Measurements from ENCODE around the gene HIF1AN.

The HIF1AN gene

DNA sequence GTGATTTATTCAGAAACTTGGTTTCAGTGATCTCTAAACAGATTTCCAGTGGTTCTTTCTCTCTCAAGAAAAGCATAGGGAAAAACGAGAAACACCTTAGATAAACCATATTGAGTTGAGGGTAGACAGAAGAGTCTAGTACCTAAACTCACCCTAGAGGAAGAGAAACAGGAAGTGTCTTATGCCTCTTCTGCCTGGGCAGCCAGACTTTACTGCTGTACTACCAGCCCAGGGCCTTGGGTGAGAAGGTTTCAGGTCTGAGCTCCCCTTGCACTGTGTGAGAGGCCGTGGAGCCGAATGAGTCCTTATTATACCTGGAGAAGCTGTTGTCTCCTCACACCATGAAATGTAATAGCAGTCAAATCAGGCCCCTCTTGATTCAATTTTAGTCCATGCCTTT lies 18.2 kb downstream of the HIF1AN start:
- H3K27me3 ChIP-seq (ENCODE audit: control insufficient read depth, insufficient read depth, low read length): no peaks in the 10 kb centered on the region
- H3K9me3 ChIP-seq (ENCODE audit: control insufficient read depth, low read length): no peaks in the 10 kb centered on the region
- peaks cover 5% of the 10 kb centered on the region for H3K4me1 ChIP-seq (ENCODE audit: control insufficient read depth, insufficient read depth, low read length)
- H3K36me3 ChIP-seq (ENCODE audit: control insufficient read depth, insufficient read depth, low read length): no peaks in the 10 kb centered on the region
- no peak overlapping the region for H3K9ac ChIP-seq (ENCODE audit: low read length)
- H3K4me3 ChIP-seq (ENCODE audit: low read length): no peak overlapping the region

DNA sequence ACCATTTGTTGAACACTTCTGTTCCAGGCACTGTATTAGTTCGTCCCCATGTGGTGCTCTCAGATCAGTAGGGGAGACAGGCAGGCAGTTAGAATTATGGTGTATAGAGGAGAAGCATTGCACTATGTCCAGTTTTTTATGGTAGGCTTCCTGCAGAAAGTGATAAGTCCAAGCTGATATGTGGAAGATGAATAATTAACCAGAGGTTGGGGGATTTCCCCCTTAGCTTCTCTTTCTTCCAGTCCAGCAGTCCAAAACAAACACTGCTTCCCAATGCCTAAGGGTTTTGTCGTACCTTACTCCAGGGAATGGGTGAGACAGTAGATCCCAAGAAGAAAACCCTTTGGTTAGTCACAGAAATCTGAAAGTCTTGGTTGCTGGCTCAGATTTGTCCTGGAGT lies 19.2 kb downstream of the HIF1AN start:
- Histone ChIP-seq H3K4me1 (ENCODE audit: control insufficient read depth, insufficient read depth, low read length) (peaks cover 5% of the 10 kb centered on the region), H3K36me3 (ENCODE audit: control insufficient read depth, insufficient read depth, low read length) (no peaks in the 10 kb centered on the region), H3K9me3 (ENCODE audit: control insufficient read depth, low read length) (no peaks in the 10 kb centered on the region), H3K4me3 (ENCODE audit: low read length) (no peak overlapping the region), H3K9ac (ENCODE audit: low read length) (no peak overlapping the region), H3K27me3 (ENCODE audit: control insufficient read depth, insufficient read depth, low read length) (no peaks in the 10 kb centered on the region)

DNA sequence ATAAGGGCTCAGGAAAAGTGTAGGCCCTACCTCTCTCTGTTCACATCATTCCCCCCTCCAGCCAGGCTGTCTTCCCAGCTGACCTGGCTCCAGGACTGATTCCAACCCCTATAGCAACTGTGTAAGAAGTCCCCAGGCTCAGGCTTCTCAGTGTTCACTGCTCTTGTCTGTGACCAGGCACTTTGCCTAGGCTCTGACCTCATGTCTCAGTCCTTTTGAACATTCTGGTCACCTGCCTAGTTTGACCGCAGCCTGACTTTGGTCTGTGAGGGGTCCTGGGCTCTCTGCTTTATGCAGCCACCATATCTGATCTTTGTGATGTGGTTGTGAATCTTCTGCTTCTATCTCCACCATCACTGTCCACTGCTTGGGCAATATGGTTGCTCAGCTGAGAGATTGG lies 24.5 kb downstream of the HIF1AN start:
- H3K9me3 ChIP-seq (ENCODE audit: control insufficient read depth, low read length): no peaks in the 10 kb centered on the region
- peaks cover 14% of the 10 kb centered on the region for H3K4me1 ChIP-seq (ENCODE audit: control insufficient read depth, insufficient read depth, low read length)
- no peak overlapping the region for H3K9ac ChIP-seq (ENCODE audit: low read length)
- H3K4me3 ChIP-seq (ENCODE audit: low read length): no peak overlapping the region
- H3K36me3 ChIP-seq (ENCODE audit: control insufficient read depth, insufficient read depth, low read length): no peaks in the 10 kb centered on the region
- peaks cover 34% of the 10 kb centered on the region for H3K27me3 ChIP-seq (ENCODE audit: control insufficient read depth, insufficient read depth, low read length)

DNA sequence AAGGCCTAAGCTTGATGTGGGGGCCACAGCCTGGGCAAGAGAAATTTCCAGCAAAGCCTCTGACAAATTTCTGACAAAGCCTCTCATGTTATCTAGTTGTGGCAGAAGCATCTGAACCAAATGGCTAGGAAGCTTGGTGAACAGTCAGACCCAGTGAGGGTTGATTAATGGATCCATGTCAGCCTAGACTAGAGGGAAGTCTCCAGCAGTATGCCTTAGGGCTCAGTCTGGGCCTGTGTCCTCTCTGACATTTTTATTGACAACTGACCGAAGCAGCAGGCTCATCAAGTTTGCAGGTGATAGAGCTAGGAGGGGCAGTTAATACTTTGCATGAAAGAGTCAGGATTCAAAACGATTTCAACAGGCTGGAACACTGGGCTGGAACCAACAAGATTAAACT lies 25.3 kb downstream of the HIF1AN start:
- Histone ChIP-seq H3K4me3 (ENCODE audit: low read length) (no peak overlapping the region), H3K9me3 (ENCODE audit: control insufficient read depth, low read length) (no peaks in the 10 kb centered on the region), H3K36me3 (ENCODE audit: control insufficient read depth, insufficient read depth, low read length) (no peaks in the 10 kb centered on the region), H3K4me1 (ENCODE audit: control insufficient read depth, insufficient read depth, low read length) (peaks cover 14% of the 10 kb centered on the region), H3K27me3 (ENCODE audit: control insufficient read depth, insufficient read depth, low read length) (peaks cover 41% of the 10 kb centered on the region), H3K9ac (ENCODE audit: low read length) (no peak overlapping the region)

DNA sequence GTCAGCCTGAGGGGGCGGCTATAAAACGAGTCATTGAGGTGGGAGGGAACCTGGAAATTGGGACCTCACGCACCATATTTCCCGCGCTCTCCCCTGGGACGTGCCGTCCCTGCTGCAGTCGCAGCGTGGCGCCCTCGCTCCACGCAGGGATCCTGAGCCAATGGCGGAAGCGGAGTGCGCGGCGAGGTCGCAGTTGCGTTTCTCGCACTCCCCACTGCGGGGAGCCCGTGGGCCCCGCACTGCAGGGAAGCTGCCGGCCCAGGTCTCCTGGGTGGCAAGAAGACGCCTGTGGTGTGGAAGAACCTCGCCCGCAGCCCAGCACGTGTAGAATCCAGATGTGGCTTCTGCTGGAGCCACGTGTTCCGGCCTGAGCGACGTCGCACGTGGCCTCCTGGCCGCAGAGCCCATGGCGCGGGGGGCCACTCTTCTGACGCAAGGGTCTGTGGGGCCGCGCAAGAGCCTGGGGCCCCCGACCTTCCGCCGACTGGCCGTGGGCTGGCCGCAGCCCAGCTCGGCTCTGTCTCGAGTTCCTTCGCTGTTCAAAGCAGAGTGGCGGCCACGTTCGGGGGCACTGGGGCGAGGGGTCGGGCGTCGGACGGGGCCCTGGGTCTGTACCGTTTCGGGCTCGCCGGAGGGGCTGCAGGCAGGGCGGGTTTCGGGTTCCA lies 26.4 kb downstream of the HIF1AN start:
- peaks cover 14% of the 10 kb centered on the region for H3K4me1 ChIP-seq (ENCODE audit: control insufficient read depth, insufficient read depth, low read length)
- no peaks in the 10 kb centered on the region for H3K36me3 ChIP-seq (ENCODE audit: control insufficient read depth, insufficient read depth, low read length)
- no peak overlapping the region for H3K4me3 ChIP-seq (ENCODE audit: low read length)
- H3K9me3 ChIP-seq (ENCODE audit: control insufficient read depth, low read length): no peaks in the 10 kb centered on the region
- no peak overlapping the region for H3K9ac ChIP-seq (ENCODE audit: low read length)
- H3K27me3 ChIP-seq (ENCODE audit: control insufficient read depth, insufficient read depth, low read length): peaks cover 52% of the 10 kb centered on the region

DNA sequence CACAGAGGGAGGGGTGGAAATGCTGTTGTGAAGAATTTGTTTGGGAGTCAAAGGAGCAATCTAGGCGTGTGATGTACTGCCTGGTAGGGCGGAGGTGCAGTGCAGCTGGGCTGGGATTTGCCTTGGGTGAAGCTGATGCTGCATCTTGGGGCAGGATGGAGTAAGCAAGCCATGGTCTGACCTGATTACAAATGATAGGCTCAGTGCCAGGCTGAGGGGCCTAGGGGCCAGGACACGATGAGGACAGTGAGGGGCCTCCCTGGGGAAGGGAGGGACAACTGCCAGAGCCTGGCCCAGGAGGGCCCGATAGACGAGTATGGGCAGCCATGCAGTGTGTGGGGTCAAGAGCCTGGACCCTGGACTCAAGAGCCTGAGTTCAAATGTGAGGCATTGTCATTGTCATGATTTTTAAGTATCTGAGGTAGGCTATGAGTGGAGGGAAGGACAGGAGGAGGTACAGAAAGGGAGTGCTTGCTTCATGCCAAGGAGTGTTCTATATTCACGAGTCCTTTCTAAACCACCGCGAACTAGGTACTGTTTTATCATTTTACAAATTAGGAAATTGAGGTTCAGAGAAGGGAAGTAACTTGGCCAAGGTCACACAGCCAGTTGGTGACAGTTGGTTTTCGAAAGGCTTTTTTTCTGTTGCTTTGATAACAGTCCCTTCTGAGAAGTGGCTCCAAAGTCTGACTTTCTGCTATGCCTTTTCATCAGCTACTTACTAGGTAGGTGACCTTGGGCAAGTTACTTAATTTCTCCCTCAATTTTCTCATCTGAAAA lies 29.7 kb downstream of the HIF1AN start:
- no peak overlapping the region for H3K9ac ChIP-seq (ENCODE audit: low read length)
- no peaks in the 10 kb centered on the region for H3K9me3 ChIP-seq (ENCODE audit: control insufficient read depth, low read length)
- peaks cover 84% of the 10 kb centered on the region for H3K27me3 ChIP-seq (ENCODE audit: control insufficient read depth, insufficient read depth, low read length)

DNA sequence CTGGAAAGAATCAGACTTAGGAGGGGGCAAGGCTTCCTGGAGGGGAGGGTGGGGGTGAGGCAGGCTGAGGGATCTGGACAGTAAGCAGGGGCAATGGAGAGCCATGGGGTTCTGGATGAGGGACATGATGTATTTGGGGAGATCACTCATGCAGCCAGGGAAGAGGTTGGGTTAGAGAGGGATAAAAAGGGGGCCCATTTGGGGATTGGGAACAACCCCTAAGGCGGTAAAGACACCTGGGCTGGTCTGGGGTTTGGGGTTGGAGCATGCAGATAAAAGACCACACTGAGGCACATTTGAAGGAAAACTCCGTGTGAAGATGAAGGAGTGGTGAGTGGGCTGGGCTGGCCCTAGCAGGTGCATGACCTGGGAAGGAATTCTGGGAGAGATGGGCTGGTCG lies 30.8 kb downstream of the HIF1AN start:
- no peaks in the 10 kb centered on the region for H3K36me3 ChIP-seq (ENCODE audit: control insufficient read depth, insufficient read depth, low read length)
- H3K9ac ChIP-seq (ENCODE audit: low read length): no peak overlapping the region
- H3K9me3 ChIP-seq (ENCODE audit: control insufficient read depth, low read length): no peaks in the 10 kb centered on the region
- peaks cover 12% of the 10 kb centered on the region for H3K4me1 ChIP-seq (ENCODE audit: control insufficient read depth, insufficient read depth, low read length)
- no peak overlapping the region for H3K4me3 ChIP-seq (ENCODE audit: low read length)
- H3K27me3 ChIP-seq (ENCODE audit: control insufficient read depth, insufficient read depth, low read length): peaks cover 91% of the 10 kb centered on the region

More for the DNA sequence above, 29.7 kb downstream of the HIF1AN start:
- Histone ChIP-seq H3K36me3 (ENCODE audit: control insufficient read depth, insufficient read depth, low read length) (no peaks in the 10 kb centered on the region), H3K4me3 (ENCODE audit: low read length) (no peak overlapping the region), H3K4me1 (ENCODE audit: control insufficient read depth, insufficient read depth, low read length) (peaks cover 14% of the 10 kb centered on the region)

DNA sequence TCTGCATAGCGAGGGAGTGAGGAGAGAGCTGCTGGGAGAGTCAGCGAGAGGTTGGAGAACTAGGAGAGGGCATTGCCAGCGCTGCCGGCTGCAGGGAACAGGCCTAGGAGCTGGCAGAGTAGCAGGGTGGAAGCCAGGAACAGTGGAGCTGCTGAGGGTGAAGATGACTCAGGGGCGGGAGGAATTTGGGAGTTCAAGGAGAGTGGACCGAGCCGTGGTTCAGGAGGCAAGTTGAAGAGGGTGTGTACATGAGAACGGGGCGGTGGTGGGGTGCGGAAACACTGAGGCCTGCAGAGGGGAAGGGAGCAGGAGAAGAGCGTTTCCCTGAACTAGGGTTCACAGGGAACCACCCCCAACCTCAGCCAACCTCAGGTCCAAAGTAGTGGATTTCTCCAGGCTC lies 31.5 kb downstream of the HIF1AN start:
- H3K9ac ChIP-seq (ENCODE audit: low read length): no peak overlapping the region
- no peaks in the 10 kb centered on the region for H3K36me3 ChIP-seq (ENCODE audit: control insufficient read depth, insufficient read depth, low read length)
- H3K4me1 ChIP-seq (ENCODE audit: control insufficient read depth, insufficient read depth, low read length): peaks cover 5% of the 10 kb centered on the region
- H3K27me3 ChIP-seq (ENCODE audit: control insufficient read depth, insufficient read depth, low read length): peaks cover 84% of the 10 kb centered on the region
- no peaks in the 10 kb centered on the region for H3K9me3 ChIP-seq (ENCODE audit: control insufficient read depth, low read length)
- H3K4me3 ChIP-seq (ENCODE audit: low read length): no peak overlapping the region

DNA sequence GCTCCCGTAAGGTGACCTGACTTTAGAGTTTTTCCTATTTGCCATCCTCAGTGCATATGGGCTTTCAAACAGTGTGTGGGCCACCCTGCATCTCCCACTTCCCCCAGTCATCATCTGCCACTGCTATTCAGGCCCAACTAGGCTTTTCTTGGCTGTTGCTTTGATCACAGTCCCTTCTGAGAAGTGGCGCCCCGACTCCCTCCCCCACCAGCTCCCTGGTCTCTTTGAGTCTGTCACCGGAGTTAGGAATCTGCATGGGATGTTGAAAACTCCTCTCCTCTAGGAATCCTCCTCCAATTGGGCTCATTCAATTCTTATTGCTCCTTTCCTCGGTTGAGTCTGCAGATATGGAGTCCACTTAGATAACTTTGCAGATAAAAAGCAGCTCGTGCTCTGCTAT lies 32.1 kb downstream of the HIF1AN start:
- Histone ChIP-seq H3K4me1 (ENCODE audit: control insufficient read depth, insufficient read depth, low read length) (no peaks in the 10 kb centered on the region), H3K27me3 (ENCODE audit: control insufficient read depth, insufficient read depth, low read length) (peaks cover 79% of the 10 kb centered on the region), H3K9me3 (ENCODE audit: control insufficient read depth, low read length) (no peaks in the 10 kb centered on the region), H3K36me3 (ENCODE audit: control insufficient read depth, insufficient read depth, low read length) (no peaks in the 10 kb centered on the region), H3K9ac (ENCODE audit: low read length) (no peak overlapping the region), H3K4me3 (ENCODE audit: low read length) (no peak overlapping the region)

DNA sequence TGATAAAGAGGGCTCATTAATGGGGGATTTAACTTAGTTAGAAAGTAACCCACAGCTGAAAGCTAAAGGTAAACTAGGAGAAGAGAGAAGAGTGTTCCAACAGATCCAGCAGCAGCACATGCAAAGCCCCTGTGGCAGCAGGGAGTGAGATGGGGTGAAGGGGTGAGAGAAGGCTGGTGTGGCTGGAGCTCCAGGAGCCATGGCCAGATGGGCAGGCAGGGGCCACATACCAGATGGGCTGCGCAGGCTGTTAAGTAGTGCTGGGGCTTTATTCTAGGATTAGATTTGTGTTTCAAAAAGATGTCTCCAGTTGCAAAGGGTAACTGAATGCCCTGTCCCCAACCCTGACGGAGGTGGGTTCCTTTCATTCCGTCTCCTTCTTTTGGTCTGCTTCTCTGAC lies 33.2 kb downstream of the HIF1AN start:
- Histone ChIP-seq H3K4me1 (ENCODE audit: control insufficient read depth, insufficient read depth, low read length) (no peaks in the 10 kb centered on the region), H3K4me3 (ENCODE audit: low read length) (no peak overlapping the region), H3K36me3 (ENCODE audit: control insufficient read depth, insufficient read depth, low read length) (no peaks in the 10 kb centered on the region), H3K9ac (ENCODE audit: low read length) (no peak overlapping the region), H3K9me3 (ENCODE audit: control insufficient read depth, low read length) (no peaks in the 10 kb centered on the region), H3K27me3 (ENCODE audit: control insufficient read depth, insufficient read depth, low read length) (peaks cover 70% of the 10 kb centered on the region)

DNA sequence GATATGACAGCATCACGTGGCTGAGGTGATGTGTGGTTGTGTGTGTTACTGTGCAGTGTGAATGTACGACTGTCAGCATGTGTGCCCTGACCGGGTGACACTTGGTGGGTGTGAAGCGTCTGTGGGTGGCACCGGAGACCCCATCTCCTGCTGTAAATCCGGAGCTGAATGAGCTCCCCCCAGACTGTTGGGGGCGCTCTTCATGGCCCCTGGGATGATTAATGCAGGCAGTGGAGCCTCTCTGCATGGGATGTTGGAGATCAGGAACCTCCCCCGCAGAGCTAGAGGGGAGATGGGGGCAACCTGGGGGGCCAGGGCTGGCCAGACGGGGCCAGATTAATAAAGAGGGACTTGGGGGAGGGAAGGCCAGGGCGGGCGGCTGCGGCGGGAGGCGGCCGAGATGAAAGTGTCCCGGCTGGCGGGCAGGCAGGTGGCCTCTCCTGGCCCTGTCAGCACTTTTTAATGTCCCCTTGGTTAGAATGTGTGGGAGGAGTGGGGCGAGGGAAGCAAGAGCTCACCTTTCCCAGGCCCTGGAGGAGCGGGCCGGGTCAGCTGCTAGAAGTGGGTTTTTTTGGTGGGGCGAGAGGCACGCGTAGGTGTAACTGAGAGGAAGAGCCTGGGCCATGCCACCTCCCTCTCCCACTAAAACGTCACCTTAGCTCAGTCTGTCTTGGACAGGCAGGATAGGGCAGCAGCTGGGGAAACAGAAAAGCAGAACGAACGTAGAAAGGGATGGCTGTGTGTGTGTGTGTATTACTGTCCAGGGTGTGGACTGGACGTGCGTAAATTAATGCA lies 34.1 kb downstream of the HIF1AN start:
- H3K4me3 ChIP-seq (ENCODE audit: low read length): no peak overlapping the region
- H3K9ac ChIP-seq (ENCODE audit: low read length): no peak overlapping the region
- peaks cover 61% of the 10 kb centered on the region for H3K27me3 ChIP-seq (ENCODE audit: control insufficient read depth, insufficient read depth, low read length)
- H3K9me3 ChIP-seq (ENCODE audit: control insufficient read depth, low read length): no peaks in the 10 kb centered on the region
- no peaks in the 10 kb centered on the region for H3K4me1 ChIP-seq (ENCODE audit: control insufficient read depth, insufficient read depth, low read length)
- no peaks in the 10 kb centered on the region for H3K36me3 ChIP-seq (ENCODE audit: control insufficient read depth, insufficient read depth, low read length)

DNA sequence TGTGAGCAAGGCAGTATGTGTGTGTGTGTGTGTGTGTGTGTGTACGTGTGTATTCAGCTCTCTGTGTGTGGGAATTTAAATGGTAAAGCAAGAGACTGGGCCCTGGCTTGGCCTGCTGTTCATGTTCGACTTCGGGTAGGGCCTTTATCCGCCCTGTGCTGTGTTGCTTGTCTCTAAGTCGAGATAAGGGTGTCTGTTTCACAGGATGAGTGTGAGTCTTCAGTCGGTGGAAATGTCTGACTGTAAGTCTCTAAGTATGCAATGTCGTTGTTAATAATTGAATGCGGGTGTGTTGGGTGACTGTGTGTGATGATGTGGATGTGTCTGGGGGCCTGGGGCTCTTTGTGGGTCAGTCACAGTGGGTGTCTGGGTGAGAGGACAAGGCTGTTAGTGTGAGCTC lies 34.8 kb downstream of the HIF1AN start:
- Histone ChIP-seq H3K4me3 (ENCODE audit: low read length) (no peak overlapping the region), H3K9me3 (ENCODE audit: control insufficient read depth, low read length) (no peaks in the 10 kb centered on the region), H3K36me3 (ENCODE audit: control insufficient read depth, insufficient read depth, low read length) (no peaks in the 10 kb centered on the region), H3K9ac (ENCODE audit: low read length) (no peak overlapping the region), H3K4me1 (ENCODE audit: control insufficient read depth, insufficient read depth, low read length) (no peaks in the 10 kb centered on the region), H3K27me3 (ENCODE audit: control insufficient read depth, insufficient read depth, low read length) (peaks cover 54% of the 10 kb centered on the region)

Data from mucosa of stomach (tissue), 1 donor.